NCI-H1048 (cell line): ENCODE results near the gene MYG1.
"Not testable (repeated sequence)": the region's sequence is repeated elsewhere in the genome, so short reads cannot be mapped to it uniquely, and the experiment has no call there.

Source experiments
- DNase-seq: peaks from one replicate; lab custom pipeline; 2025; lab: John Stamatoyannopoulos, UW

MYG1 gene

GRCh38 chr12:53328043-53328435, 28.5 kb downstream of the MYG1 start:
- no peak for DNase-seq

DNA sequence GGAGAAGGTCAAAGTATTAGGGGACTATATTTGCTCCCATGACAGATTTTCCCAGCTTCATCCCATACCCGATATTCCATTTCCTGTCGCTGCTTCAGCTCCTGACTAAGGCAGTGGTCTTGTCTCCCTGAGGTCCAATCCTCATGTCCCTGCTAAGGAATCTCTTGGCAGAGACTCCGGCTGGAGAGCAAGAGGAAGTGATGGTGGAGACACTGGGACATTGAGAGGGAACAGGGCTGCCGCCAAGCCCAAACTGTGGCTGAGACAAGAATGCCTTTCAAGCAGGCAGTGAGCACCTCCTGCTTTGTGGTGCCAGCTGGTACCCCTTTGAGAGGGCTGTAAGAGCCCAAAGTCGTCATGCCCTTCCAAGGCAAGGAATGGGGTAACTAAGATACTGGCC, 31.2 kb downstream of the MYG1 start:
- no peak for DNase-seq

DNA sequence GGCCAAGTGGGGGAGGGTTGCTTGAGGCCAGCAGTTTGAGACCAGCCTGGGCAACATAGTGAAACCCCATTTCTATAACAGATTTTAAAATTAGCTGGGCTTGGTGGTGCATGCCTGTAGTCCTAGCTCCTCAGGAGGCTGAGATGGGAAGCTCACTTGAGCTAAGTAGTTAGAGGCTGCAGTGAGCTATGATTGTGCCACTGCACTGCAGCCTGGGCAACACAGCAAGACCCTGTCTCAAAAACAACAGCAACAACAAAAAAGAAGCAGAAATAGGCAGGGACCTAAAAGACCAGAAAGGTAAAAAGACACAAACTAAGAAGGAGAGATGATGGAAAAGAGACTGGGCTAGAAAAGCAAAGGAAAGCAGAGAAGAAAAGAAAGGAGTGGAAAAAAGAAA, 32.8 kb downstream of the MYG1 start:
- not testable (repeated sequence) for DNase-seq

GRCh38 chr12:53332744-53333143, 33.2 kb downstream of the MYG1 start:
- no peak for DNase-seq

- no peak for DNase-seq
Measured at GRCh38 chr12:53333289-53333688, 33.8 kb downstream of the MYG1 start.

- DNase-seq = no peak
Measured at GRCh38 chr12:53333845-53334244, 34.4 kb downstream of the MYG1 start.

DNA sequence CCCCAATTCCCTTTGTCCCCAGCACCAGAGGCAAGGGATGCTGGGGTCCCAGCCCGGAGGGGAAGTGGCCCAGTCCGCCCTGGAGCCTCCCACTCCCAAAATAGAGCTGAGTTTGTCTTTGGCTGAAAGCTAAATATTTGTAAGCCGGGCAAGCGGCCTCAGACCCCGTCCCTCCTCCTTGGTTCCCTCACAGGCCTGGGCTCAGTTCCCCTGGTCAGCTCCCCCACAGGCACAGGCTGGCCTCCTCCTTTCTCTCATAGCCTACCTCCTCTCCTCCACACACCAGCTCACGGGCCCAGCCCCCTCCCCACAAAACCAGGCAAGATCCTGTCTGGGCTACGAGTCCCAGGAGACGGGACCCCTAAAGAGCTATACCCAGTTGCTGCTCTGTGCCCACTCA, 35.3 kb downstream of the MYG1 start:
- no peak for DNase-seq

DNA sequence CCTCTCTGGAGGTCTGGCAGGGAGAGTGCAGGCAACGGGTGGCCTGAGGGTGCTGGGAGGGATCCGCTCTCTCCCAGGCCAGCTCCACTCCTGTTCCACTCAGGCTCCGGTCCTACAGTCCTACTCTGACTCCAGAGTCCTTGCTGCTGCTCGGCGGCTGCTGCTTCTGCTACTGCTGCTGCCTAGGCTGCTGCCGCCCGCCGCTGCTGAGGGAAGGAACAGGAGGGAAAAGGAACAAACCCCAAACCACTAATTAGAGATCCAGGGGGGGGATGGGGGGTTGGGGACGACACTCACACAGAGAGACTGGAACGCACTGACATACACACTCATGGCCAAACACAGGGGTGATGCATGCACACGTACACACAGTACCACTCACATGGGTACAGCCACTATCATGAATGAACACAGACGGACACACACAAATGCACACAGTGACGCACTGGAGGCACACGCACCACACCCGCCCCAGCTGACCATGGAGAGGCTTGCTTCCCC, 36.7 kb downstream of the MYG1 start, which contains the start of gene SP7:
Gene SP7, minus strand, starts transcription at position 174 of the 501 bp plus-strand sequence. CDS start 708 bp downstream, outside the sequence.
- DNase-seq = no peak

- DNase-seq = no peak
Measured at GRCh38 chr12:53338017-53338416, 38.5 kb downstream of the MYG1 start.

DNA sequence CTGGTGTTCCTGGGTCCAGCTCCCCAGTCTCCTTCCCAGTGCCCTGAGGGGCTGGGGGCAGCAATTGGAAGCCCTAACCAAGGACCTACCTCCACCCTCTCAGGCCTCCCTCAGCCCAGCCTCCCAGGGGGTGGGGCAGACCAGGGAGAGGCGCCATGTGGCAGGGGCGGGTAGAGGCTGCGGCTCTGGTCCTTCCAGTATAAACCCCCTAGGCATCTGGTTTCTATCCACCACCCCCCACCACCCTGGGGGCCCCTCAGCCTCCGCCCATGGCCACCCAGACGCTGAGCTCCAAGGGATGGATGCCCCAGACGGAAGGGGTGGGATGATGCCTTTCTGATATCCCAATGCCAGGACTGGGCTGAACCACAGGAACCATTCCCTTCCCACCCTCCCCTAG, 39.4 kb downstream of the MYG1 start:
- no peak for DNase-seq

- no peak for DNase-seq
Measured at GRCh38 chr12:53340398-53340797, 40.9 kb downstream of the MYG1 start.

GRCh38 chr12:53343449-53343848, 44.0 kb downstream of the MYG1 start:
- DNase-seq = no peak

DNA sequence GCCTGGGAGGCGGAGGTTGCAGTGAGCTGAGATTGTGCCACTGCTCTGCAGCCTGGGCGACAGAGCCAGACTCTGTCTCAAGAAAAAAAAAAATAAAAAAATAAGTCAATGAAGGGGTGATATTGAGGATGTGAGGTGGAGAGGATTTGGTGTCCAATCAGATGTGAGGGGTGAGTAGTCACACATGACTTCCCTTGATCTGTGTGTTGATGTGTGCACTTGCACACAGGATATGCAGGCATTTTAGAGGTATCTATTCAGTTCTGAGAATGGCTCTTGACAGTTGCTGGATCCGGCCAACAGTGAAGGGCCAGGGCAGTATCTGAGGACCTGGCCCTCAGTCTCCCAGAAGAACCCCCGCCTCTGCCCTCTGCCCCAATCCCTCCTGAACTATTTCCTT, 44.5 kb downstream of the MYG1 start:
- no peak for DNase-seq

- DNase-seq = no peak
Measured at GRCh38 chr12:53344487-53344823, 45.0 kb downstream of the MYG1 start.

- no peak for DNase-seq
Measured at GRCh38 chr12:53344824-53345485, 45.5 kb downstream of the MYG1 start.

- no peak for DNase-seq
Measured at GRCh38 chr12:53345486-53346188, 46.1 kb downstream of the MYG1 start.

GRCh38 chr12:53346491-53346890, 47.0 kb downstream of the MYG1 start:
- DNase-seq = no peak

DNA sequence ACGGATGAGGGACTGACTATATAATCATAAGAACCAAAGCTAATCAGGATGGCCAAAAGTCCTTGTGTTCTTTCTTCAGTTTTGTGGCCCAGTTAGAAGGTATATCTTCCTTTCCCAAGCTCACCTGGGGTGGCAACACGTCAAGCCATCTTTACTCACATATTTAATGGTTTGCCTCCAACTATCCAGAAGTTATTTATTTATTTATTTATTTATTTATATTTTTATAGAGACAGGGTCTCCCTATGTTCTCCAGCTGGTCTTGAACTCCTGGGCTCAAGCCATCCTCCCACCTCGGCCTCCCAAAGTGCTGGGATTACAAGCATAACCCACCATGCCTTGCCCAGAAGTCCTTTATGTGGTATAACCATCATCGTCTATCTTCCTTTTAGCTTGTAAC, 48.4 kb downstream of the MYG1 start:
- DNase-seq = no peak

DNA sequence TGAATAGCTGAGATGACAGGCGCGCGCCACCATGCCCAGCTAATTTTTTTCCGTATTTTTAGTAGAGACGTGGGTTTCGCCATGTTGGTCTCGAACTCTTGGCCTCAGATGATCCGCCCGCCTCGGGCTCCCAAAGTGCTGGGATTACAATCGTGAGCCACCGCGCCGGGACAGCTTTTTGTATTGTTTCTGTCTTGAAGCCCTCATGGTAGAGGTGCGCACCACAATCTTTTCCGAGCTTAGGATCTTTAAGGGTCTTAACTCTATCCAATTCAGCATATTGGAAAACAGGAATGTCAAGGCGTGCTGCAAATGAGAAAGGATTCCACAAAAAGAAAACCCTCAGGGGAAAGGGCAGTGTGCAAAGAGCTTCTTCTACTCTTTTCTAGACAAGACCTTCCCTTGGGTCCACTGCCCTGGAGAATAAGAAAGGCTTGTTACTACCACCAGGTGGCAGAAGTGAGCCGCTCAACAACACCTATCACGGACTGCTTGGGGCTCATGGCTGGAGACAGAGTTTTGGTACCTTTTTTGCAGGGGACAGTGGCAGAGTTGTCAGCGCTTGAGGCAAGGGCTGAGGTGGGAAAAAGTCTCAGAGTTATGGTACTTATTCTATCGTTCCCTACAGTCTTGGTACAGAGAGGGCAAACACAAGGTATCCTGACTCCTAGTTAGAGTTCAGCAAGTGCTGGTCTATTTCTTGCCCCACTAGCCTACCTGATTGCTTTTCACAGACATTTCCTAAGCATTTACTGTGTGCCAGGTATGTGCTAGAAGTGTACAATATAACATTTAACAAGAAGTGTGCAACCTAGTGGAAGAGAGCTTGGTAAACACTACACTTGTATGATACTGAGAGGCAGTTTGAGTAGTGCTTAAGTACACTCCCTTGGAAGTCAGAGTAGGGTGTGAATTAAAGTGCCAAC, 53.1 kb downstream of the MYG1 start:
- peak; percentile 50 for DNase-seq

DNA sequence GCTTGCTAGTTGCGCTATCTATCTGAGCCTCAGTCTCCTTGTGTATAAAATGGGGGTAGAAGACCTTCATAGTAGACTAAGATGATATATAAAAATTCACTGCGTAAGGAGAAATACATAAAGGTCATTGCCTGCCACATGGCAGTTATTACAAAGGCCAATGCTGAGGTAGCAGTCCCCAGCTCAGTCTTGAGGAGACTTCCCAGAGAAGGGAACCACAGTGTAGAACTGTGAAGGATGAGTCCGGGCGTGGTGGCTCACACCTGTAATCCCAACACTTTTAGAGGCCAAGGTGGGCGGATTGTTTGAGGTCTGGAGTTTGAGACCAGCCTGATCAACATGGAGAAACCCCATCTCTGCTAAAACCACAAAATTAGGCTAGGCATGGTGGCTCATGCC, 53.8 kb downstream of the MYG1 start:
- DNase-seq = no peak

GRCh38 chr12:53355121-53355520, 55.6 kb downstream of the MYG1 start:
- DNase-seq = no peak
